Fibroblast of skin of right quadriceps (primary cell): Measurements from ENCODE around the gene RBM3.

Experiments
- DNase-seq: peaks from one replicate; pipeline ENCODE4 v3.0.0-alpha.2; 2013

RBM3 gene

GRCh38 chrX:48578661-48579128 is 4.4 kb downstream of the RBM3 start:
- no peak for DNase-seq

GRCh38 chrX:48579259-48579658 is 5.0 kb downstream of the RBM3 start:
- DNase-seq = no peak

GRCh38 chrX:48580662-48581061 is 6.4 kb downstream of the RBM3 start:
- DNase-seq = no peak

GRCh38 chrX:48584698-48585097 is 10.4 kb downstream of the RBM3 start:
- no peak for DNase-seq

GRCh38 chrX:48589482-48590162 is 15.3 kb downstream of the RBM3 start:
- no peak for DNase-seq

- DNase-seq = no peak
Measured at GRCh38 chrX:48590203-48591103, 16.2 kb downstream of the RBM3 start.

GRCh38 chrX:48591255-48591791 is 17.0 kb downstream of the RBM3 start:
- DNase-seq = peak; percentile 73

- DNase-seq = peak; percentile 68
Measured at GRCh38 chrX:48592971-48593370, 18.7 kb downstream of the RBM3 start.

GRCh38 chrX:48595929-48596328 is 21.6 kb downstream of the RBM3 start:
- no peak for DNase-seq

GRCh38 chrX:48597353-48598264 is 23.3 kb downstream of the RBM3 start, which contains the start of gene WDR13:
TSS of gene WDR13 (plus strand) at chrX:48597492. CDS start at chrX:48597997, 505 bp downstream.
- DNase-seq = peak; percentile 91

GRCh38 chrX:48598614-48599013 is 24.3 kb downstream of the RBM3 start:
- no peak for DNase-seq

GRCh38 chrX:48599341-48599740 is 25.1 kb downstream of the RBM3 start:
- DNase-seq = no peak

GRCh38 chrX:48600226-48600625 is 25.9 kb downstream of the RBM3 start:
- no peak for DNase-seq

GRCh38 chrX:48601741-48602394 is 27.6 kb downstream of the RBM3 start:
- DNase-seq = no peak

- no peak for DNase-seq
Measured at GRCh38 chrX:48604701-48605100, 30.4 kb downstream of the RBM3 start.

GRCh38 chrX:48606091-48606490 is 31.8 kb downstream of the RBM3 start:
- no peak for DNase-seq

GRCh38 chrX:48611703-48612102 is 37.4 kb downstream of the RBM3 start:
- no peak for DNase-seq

GRCh38 chrX:48613502-48614160 is 39.3 kb downstream of the RBM3 start:
- no peak for DNase-seq

GRCh38 chrX:48616576-48616975 is 42.3 kb downstream of the RBM3 start:
- DNase-seq = no peak

GRCh38 chrX:48617542-48618340 is 43.5 kb downstream of the RBM3 start:
- peak; percentile 48 for DNase-seq
